HepG2 (cell line): ENCODE results near the gene TBC1D10A.

ENCODE experiments used
- BORCS8-MEF2B ChIP-seq: sonication (generic); formaldehyde crosslinking; IDR thresholded peaks from 2 replicates; pipeline ENCODE4 v1.8.0; 2022; ENCODE audit warnings: mild to moderate bottlenecking, missing genetic modification reagents
- CTCF ChIP-seq: sonication (generic); formaldehyde crosslinking; IDR thresholded peaks from 2 replicates; pipeline ENCODE4 v1.5.0; 2020; ENCODE audit warnings: mild to moderate bottlenecking, missing genetic modification reagents, moderate library complexity
- HNRNPK ChIP-seq: fragments of 200-400 bp; formaldehyde crosslinking; IDR thresholded peaks from 2 replicates; pipeline ENCODE4 v1.6.1; 2018; ENCODE audit warnings: low read length, low read depth, moderate library complexity, mild to moderate bottlenecking; ENCODE audit not compliant: poor library complexity, severe bottlenecking

- TF ChIP-seq BORCS8-MEF2B (CRISPR knock-in tag) (no peak), CTCF (CRISPR knock-in tag) (no peak), HNRNPK (no peak)
Observed at GRCh38 chr22:30246814-30247376, 79.8 kb downstream of the TBC1D10A start.
